Nephron (organoid): ENCODE measurements around the gene MRPS2.

ENCODE experiments used
- H3K27ac Mint-ChIP-seq, 3 experiments: 2 replicates each; pipeline ENCODE4 v1.8.0; 2020; ENCODE audit warnings: mixed read lengths in 3 of 3, mild to moderate bottlenecking in 2 of 3, moderate library complexity in 1 of 3
- H3K27me3 Mint-ChIP-seq: 2 replicates; pipeline ENCODE4 v1.8.0; 2021; ENCODE audit warnings: low read depth, mild to moderate bottlenecking, moderate library complexity, mixed read lengths
- H3K36me3 Mint-ChIP-seq: 2 replicates; pipeline ENCODE4 v1.8.0; 2020; ENCODE audit warnings: low read depth, mixed read lengths
- H3K4me1 Mint-ChIP-seq: 2 replicates; pipeline ENCODE4 v1.8.0; 2020; ENCODE audit warnings: mixed read lengths
- H3K4me3 Mint-ChIP-seq, 3 experiments: 2 replicates each; pipeline ENCODE4 v1.8.0; 2020; ENCODE audit warnings: mild to moderate bottlenecking in 3 of 3, mixed read lengths in 3 of 3, moderate library complexity in 2 of 3
- H3K9me3 Mint-ChIP-seq: 2 replicates; pipeline ENCODE4 v1.8.0; 2020; ENCODE audit warnings: mixed read lengths
- CTCF ChIP-seq, 3 experiments: fragments of 200-600 bp; sonication (generic); IDR thresholded peaks; one replicate each; pipeline ENCODE4 v1.5.0; 2021; ENCODE audit warnings: antibody characterized with exemption in 3 of 3; ENCODE audit not compliant: unreplicated experiment in 3 of 3

Gene MRPS2

DNA sequence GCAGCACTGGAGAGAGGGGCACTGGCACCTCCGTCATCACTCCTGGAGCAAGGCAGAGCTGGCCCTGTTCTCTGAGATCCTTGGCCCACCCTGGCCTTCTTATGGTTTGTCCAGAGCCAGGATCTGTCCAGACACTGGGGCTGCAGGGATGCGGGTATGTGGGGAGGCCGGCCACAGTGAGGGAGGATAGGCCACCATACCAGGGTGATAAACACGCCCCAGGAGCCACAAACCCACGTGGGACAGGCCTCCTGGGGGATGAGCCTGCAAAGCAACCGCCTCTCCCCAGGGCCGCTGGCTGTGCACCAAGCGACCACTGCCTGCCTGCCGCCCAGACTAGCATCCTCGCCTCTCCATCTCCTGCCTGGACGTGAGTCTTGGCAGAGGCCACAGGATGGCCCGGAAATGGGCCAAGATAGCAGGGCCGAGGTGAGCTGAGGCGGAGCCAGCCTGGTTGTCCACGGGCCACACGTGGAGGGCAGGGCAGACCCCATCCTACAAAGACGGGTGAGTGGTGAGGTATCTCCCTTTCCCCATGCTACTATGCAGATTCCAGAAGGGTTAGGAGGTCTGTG, 49.9 kb downstream of the MRPS2 start:
- TF ChIP-seq CTCF (IDR thresholded peaks at IDR 0.05; ENCODE audit: unreplicated experiment in 3 of 3), result no peak
- Mint-ChIP-seq H3K4me1 (no peaks in the 10 kb centered on the region), H3K4me3 (no peak overlapping the region), H3K27ac (no peak overlapping the region), H3K27me3 (no peaks in the 10 kb centered on the region), H3K9me3 (peaks cover 4% of the 10 kb centered on the region), H3K36me3 (no peaks in the 10 kb centered on the region)

GRCh38 chr9:135551031-135551430, 50.5 kb downstream of the MRPS2 start:
- no peak overlapping the region for H3K4me3 Mint-ChIP-seq
- H3K4me1 Mint-ChIP-seq, result no peaks in the 10 kb centered on the region
- no peak overlapping the region for H3K27ac Mint-ChIP-seq
- H3K9me3 Mint-ChIP-seq, result peaks cover 4% of the 10 kb centered on the region
- no peaks in the 10 kb centered on the region for H3K36me3 Mint-ChIP-seq
- no peaks in the 10 kb centered on the region for H3K27me3 Mint-ChIP-seq
- TF ChIP-seq CTCF (IDR thresholded peaks at IDR 0.05; ENCODE audit: unreplicated experiment in 3 of 3), result no peak

DNA sequence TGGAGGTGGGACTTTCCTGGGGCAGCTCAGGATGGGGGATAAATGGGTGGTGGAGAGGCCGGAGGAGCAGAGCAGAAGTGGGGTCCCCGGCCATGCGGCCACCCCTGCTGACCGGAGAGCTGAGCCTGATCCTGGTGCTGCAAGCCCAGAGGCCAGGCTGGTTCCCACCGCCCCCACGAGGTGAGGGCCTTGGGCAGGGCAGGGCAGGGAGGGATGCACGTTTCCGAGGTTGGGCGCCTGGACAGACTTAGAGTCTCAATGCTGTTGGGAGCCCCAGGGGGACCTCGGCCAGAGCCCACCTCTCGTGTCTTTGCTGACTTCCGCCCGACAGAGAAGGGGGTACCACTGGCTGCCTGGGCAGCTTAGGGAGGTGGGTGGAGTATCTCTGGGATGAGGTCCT, 51.0 kb downstream of the MRPS2 start:
- peaks cover 4% of the 10 kb centered on the region for H3K9me3 Mint-ChIP-seq
- no peaks in the 10 kb centered on the region for H3K27me3 Mint-ChIP-seq
- no peak overlapping the region for H3K4me3 Mint-ChIP-seq
- H3K36me3 Mint-ChIP-seq, result no peaks in the 10 kb centered on the region
- TF ChIP-seq CTCF (IDR thresholded peaks at IDR 0.05; ENCODE audit: unreplicated experiment in 3 of 3), result no peak
- no peak overlapping the region for H3K27ac Mint-ChIP-seq
- H3K4me1 Mint-ChIP-seq, result no peaks in the 10 kb centered on the region

DNA sequence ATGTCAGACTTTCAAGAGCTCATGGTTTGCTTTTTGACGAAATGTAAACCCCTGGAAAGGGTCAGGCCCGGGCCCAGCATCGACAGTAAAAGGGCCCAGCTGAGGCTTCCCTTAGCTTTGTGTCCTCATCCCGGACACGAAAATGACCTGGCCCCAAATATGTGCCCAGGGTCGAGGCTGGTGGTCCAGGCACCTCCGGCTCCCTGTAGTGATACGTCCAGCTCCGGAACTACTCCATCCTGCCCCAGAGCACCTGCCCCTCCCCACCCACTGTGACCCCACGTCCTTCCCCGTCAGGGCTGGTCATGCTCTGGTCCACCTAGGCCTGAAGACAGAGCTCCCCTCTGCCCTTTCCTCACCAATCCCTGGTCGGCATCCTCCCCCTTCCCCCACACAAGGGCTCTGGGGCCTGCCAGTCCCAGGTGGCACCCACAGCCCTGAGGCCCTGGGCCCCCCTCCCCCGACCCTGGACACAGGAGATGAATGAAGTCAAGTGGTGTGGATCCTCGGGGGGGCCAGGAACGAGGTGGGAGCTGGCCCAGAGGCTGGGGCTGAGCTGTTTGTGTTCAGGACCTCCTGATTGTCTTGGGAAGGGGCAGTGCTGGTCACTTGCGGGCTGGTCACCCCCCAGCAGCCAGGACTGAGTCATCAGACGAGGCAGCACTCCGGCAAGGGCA, 51.7 kb downstream of the MRPS2 start:
- Mint-ChIP-seq H3K4me3 (no peak overlapping the region), H3K9me3 (peaks cover 4% of the 10 kb centered on the region), H3K27ac (no peak overlapping the region), H3K27me3 (no peaks in the 10 kb centered on the region), H3K4me1 (no peaks in the 10 kb centered on the region), H3K36me3 (no peaks in the 10 kb centered on the region)
- no peak for TF ChIP-seq CTCF (IDR thresholded peaks at IDR 0.05; ENCODE audit: unreplicated experiment in 3 of 3)

DNA sequence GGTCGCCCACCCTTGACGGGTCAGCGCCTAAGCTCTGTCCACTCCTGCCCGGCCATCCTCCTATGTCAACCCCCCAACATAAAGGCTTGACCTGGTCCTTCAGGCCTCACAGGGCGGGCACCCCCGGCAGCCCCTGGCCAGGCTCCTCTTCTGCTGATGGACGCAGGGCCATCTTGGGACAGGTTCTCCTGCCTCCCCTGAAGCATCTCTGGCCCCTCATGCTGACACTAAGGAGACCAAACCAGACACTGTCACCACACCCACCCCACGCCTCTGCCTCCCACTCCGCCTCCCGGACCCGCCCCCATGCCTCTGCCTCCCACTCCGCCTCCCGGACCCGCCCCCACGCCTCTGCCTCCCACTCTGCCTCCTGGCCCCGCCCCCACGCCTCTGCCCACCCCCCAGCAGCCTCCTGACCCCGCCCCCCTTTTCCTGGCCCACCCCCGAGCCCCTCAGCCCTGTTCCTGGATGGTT, 52.3 kb downstream of the MRPS2 start:
- H3K36me3 Mint-ChIP-seq, result no peaks in the 10 kb centered on the region
- H3K4me3 Mint-ChIP-seq, result no peak overlapping the region
- H3K9me3 Mint-ChIP-seq, result peaks cover 4% of the 10 kb centered on the region
- H3K27ac Mint-ChIP-seq, result no peak overlapping the region
- no peaks in the 10 kb centered on the region for H3K4me1 Mint-ChIP-seq
- no peak for TF ChIP-seq CTCF (IDR thresholded peaks at IDR 0.05; ENCODE audit: unreplicated experiment in 3 of 3)
- H3K27me3 Mint-ChIP-seq, result peaks cover under 1% of the 10 kb centered on the region
